Fibroblast of lung (primary cell): Measurements from ENCODE around the gene FAM20C.

ENCODE experiments used
- CTCF ChIP-seq, 2 donors: IDR thresholded peaks in 1 of 2; conservative IDR thresholded peaks in 1 of 2; 1 replicate in 1 of 2; 2 replicates in 1 of 2; pipeline ENCODE4 v1.5.1; 2011 to 2012; ENCODE audit warnings: low read length in 2 of 2, control low read depth in 1 of 2, inconsistent platforms in 1 of 2, low read depth in 1 of 2, mild to moderate bottlenecking in 1 of 2
- EZH2 ChIP-seq: IDR thresholded peaks from 2 replicates; pipeline ENCODE4 v1.5.1; 2012; ENCODE audit warnings: low read length, control low read depth, mild to moderate bottlenecking; ENCODE audit errors: missing control alignments

- TF ChIP-seq CTCF (conservative IDR thresholded peaks at IDR 0.05 in 1 of 2, IDR thresholded peaks at IDR 0.05 in 1 of 2; ENCODE audit: low read depth in 1 of 2, low read length in 2 of 2): no peak
- TF ChIP-seq EZH2: no peak
Observed at GRCh38 chr7:307970-308369, 115.6 kb downstream of the FAM20C start.
